Measurements from ENCODE around the gene LY6G6F. TPM values are rescaled to one million over a fixed set of nuclear protein-coding genes. Genes with fewer than 3 reads are reported as not detected.
A peak's percentile ranks its signal among the peaks of the same experiment; 100 is the strongest.

Gene LY6G6F
- total and polyA plus RNA-seq, 3 donors from 2014 or later: 0.41 TPM; not detected in 2

GRCh38 chr6:31680226-31681134 is 26.2 kb upstream of the LY6G6F start, which contains the start of gene LY6G5C:
LY6G5C (minus strand) TSS chr6:31681067; CDS start chr6:31680373, 694 bp downstream.
- H3K4me1 ChIP-seq: peaks cover 12% of the 10 kb centered on the region
- peak within 1 kb of the TSS; percentile 47 to 62 for H3K4me3 ChIP-seq
- WGBS, 2 donors: 10 to 11% methylated on average over 17 of the region's 17 CpGs
- intact Hi-C loops (cut with DNase I; ENCODE audit: low total_unique reads): loop anchor here (5.0 kb wide), 1 partner anchor 152 kb away; no protein-coding TSS in a partner anchor
- no peaks in the 10 kb centered on the region for H3K36me3 ChIP-seq (ENCODE audit: low read depth, missing control alignments)
- peak; percentile 90 for DNase-seq
- peak; percentile 47 to 59 (median 58) for TF ChIP-seq CTCF (IDR thresholded peaks at IDR 0.05)
- no peak for TF ChIP-seq POLR2A (IDR thresholded peaks at IDR 0.05)
- H3K27ac ChIP-seq: peak within 1 kb of the TSS in 1 of 2 donors; percentile 61
- no peaks in the 10 kb centered on the region for H3K9me3 ChIP-seq
- H3K27me3 ChIP-seq: no peaks in the 10 kb centered on the region

GRCh38 chr6:31681135-31681671 is 25.5 kb upstream of the LY6G6F start:
- Histone ChIP-seq H3K4me3 (peak overlapping the region; percentile 47 to 62), H3K27ac (peak overlapping the region in 1 of 2 donors; percentile 61), H3K9me3 (no peaks in the 10 kb centered on the region), H3K4me1 (peaks cover 12% of the 10 kb centered on the region), H3K36me3 (ENCODE audit: low read depth, missing control alignments) (no peaks in the 10 kb centered on the region), H3K27me3 (no peaks in the 10 kb centered on the region)
- intact Hi-C loops (cut with DNase I; ENCODE audit: low total_unique reads): loop anchor here (5.0 kb wide), 1 partner anchor 151 kb away; no protein-coding TSS in a partner anchor
- TF ChIP-seq POLR2A (IDR thresholded peaks at IDR 0.05) (no peak), CTCF (IDR thresholded peaks at IDR 0.05) (no peak)
- DNase-seq: peak; percentile 43
- WGBS, 2 donors: 0 to 1% methylated on average over 14 to 40 of the region's 40 CpGs

GRCh38 chr6:31683591-31683990 is 23.1 kb upstream of the LY6G6F start:
- Histone ChIP-seq H3K36me3 (ENCODE audit: low read depth, missing control alignments) (no peaks in the 10 kb centered on the region), H3K4me3 (peak overlapping the region; percentile 4 to 51), H3K27me3 (no peaks in the 10 kb centered on the region), H3K9me3 (no peaks in the 10 kb centered on the region), H3K4me1 (peaks cover 12% of the 10 kb centered on the region), H3K27ac (no peak overlapping the region)
- DNase-seq: no peak
- no peak for TF ChIP-seq CTCF (IDR thresholded peaks at IDR 0.05)
- no peak for TF ChIP-seq POLR2A (IDR thresholded peaks at IDR 0.05)
- intact Hi-C loops (cut with DNase I; ENCODE audit: low total_unique reads): loop anchor here (5.0 kb wide), 1 partner anchor 149 kb away; no protein-coding TSS in a partner anchor
- WGBS, 2 donors: 53 to 66% methylated on average over 11 to 13 of the region's 13 CpGs

- Histone ChIP-seq H3K4me1 (peaks cover 9% of the 10 kb centered on the region), H3K9me3 (no peaks in the 10 kb centered on the region), H3K4me3 (no peak overlapping the region), H3K36me3 (ENCODE audit: low read depth, missing control alignments) (no peaks in the 10 kb centered on the region), H3K27ac (no peak overlapping the region), H3K27me3 (no peaks in the 10 kb centered on the region)
- intact Hi-C loops (cut with DNase I; ENCODE audit: low total_unique reads): no loop called here
- WGBS, 2 donors: 67 to 84% methylated on average over 5 of the region's 5 CpGs
- TF ChIP-seq CTCF (IDR thresholded peaks at IDR 0.05): no peak
- no peak for TF ChIP-seq POLR2A (IDR thresholded peaks at IDR 0.05)
- DNase-seq: no peak
Observed at GRCh38 chr6:31686483-31686882, 20.2 kb upstream of the LY6G6F start.
